Measurements from ENCODE around the gene XCL1. TPM values are rescaled to one million over a fixed set of nuclear protein-coding genes. Genes with fewer than 3 reads are reported as not detected.

The XCL1 gene
- total RNA-seq, 1 experiment from 2014 or later, result 0.26 TPM

- DNase-seq, result no peak
- Histone ChIP-seq H3K56ac (ENCODE audit: insufficient read length, low read depth, low read length) (no peak overlapping the region), H4K91ac (ENCODE audit: insufficient read length, low read depth, low read length) (no peak overlapping the region), H3K23ac (ENCODE audit: insufficient read length, low read depth, low read length) (no peak overlapping the region), H3K18ac (ENCODE audit: insufficient read length, low read depth, low read length) (no peak overlapping the region), H2AFZ (ENCODE audit: low read length) (no peak overlapping the region), H3K4ac (ENCODE audit: low read depth, low read length) (no peak overlapping the region), H2AK5ac (ENCODE audit: insufficient read length, low read length) (no peak overlapping the region), H2BK12ac (ENCODE audit: insufficient read length, low read depth, low read length) (no peak overlapping the region), H4K5ac (ENCODE audit: insufficient read length, low read depth, low read length) (no peak overlapping the region), H3K23me2 (ENCODE audit: insufficient read length, low read depth, low read length, poor library complexity, severe bottlenecking) (no peaks in the 10 kb centered on the region), H2BK20ac (ENCODE audit: low read depth, low read length, poor library complexity, severe bottlenecking) (no peak overlapping the region), H3K27me3 (ENCODE audit: insufficient read depth, low read length) (no peaks in the 10 kb centered on the region), H3K9ac (ENCODE audit: extremely low read depth, insufficient read length, low read length) (no peak overlapping the region), H3K79me2 (ENCODE audit: insufficient read depth, low read length) (no peaks in the 10 kb centered on the region), H3K79me1 (ENCODE audit: insufficient read depth, low read depth, low read length, poor library complexity, severe bottlenecking) (no peaks in the 10 kb centered on the region), H3T11ph (ENCODE audit: low read length) (no peak overlapping the region), H3K14ac (ENCODE audit: insufficient read depth, low read length) (no peak overlapping the region), H3K4me2 (ENCODE audit: insufficient read depth, insufficient read length, low read length) (no peak overlapping the region), H3K4me1 (ENCODE audit: insufficient read depth, low read length) (no peaks in the 10 kb centered on the region; the same call in 1 of the 2 replicates), H2BK5ac (ENCODE audit: insufficient read length, low read length) (no peak overlapping the region), H2BK15ac (ENCODE audit: low read depth, low read length) (no peak overlapping the region), H3K27ac (ENCODE audit: insufficient read length, low read depth, low read length) (no peak overlapping the region), H4K20me1 (ENCODE audit: control insufficient read depth, insufficient read depth, insufficient read length) (no peaks in the 10 kb centered on the region), H4K8ac (replicated peaks; ENCODE audit: insufficient read length, low read depth, low read length) (no peak overlapping the region), H3K9me3 (ENCODE audit: control insufficient read depth, low read depth, low read length) (no peaks in the 10 kb centered on the region), H2BK120ac (ENCODE audit: low read depth, low read length, poor library complexity, severe bottlenecking) (no peak overlapping the region)
- no CpG with 5 or more reads among the region's 6 CpGs for WGBS (ENCODE audit: extremely low coverage, insufficient read length, low lambda C conversion rate)
- H3K36me3 Mint-ChIP-seq (ENCODE audit: insufficient read depth in 1 of 3, low read depth in 3 of 3), result no peaks in the 10 kb centered on the region; a peak in 1 of 7 replicates
- H3K4me3 Mint-ChIP-seq, result no peak overlapping the region
- H3K27me3 Mint-ChIP-seq (ENCODE audit: low read depth), result no peaks in the 10 kb centered on the region
- no peaks in the 10 kb centered on the region; a peak in 1 of 5 replicates for H3K9me3 Mint-ChIP-seq
- H3K4me1 Mint-ChIP-seq, result peaks cover 3 to 8% of the 10 kb centered on the region in 2 experiments; a peak in 3 of 4 replicates
- no peak overlapping the region for H3K27ac Mint-ChIP-seq
- no peak for TF ChIP-seq CTCF (conservative IDR thresholded peaks at IDR 0.05)
Observed at GRCh38 chr1:168583571-168583970, 7.2 kb downstream of the XCL1 start.
